GF-D8 (cell line): ENCODE data around the gene ACVR1C.
"Not testable (repeated sequence)": the region's sequence is repeated elsewhere in the genome, so short reads cannot be mapped to it uniquely, and the experiment has no call there.

ENCODE experiments used
- DNase-seq: peaks from one replicate; lab custom pipeline; 2025; lab: John Stamatoyannopoulos, UW

Gene ACVR1C

GRCh38 chr2:157572725-157573124, 55.9 kb downstream of the ACVR1C start:
- no peak for DNase-seq

GRCh38 chr2:157566623-157567022, 62.0 kb downstream of the ACVR1C start:
- DNase-seq, result not testable (repeated sequence)

- not testable (repeated sequence) for DNase-seq
These were observed 62.6 kb downstream of the ACVR1C start for GRCh38 chr2:157566113-157566512.

GRCh38 chr2:157565550-157565949, 63.1 kb downstream of the ACVR1C start:
- no peak for DNase-seq

- DNase-seq, result no peak
These were observed 68.8 kb downstream of the ACVR1C start for GRCh38 chr2:157559890-157560289.

GRCh38 chr2:157559461-157559860, 69.2 kb downstream of the ACVR1C start:
- no peak for DNase-seq

GRCh38 chr2:157559061-157559460, 69.6 kb downstream of the ACVR1C start:
- no peak for DNase-seq

GRCh38 chr2:157557770-157558169, 70.9 kb downstream of the ACVR1C start:
- DNase-seq, result no peak

- DNase-seq, result no peak
These were observed 88.6 kb downstream of the ACVR1C start for GRCh38 chr2:157540102-157540501.

GRCh38 chr2:157538064-157538463, 90.6 kb downstream of the ACVR1C start:
- no peak for DNase-seq

- DNase-seq, result no peak
These were observed 91.8 kb downstream of the ACVR1C start for GRCh38 chr2:157536815-157537214.

- no peak for DNase-seq
These were observed 99.5 kb downstream of the ACVR1C start for GRCh38 chr2:157528963-157529751.

- no peak for DNase-seq
These were observed 102.6 kb downstream of the ACVR1C start for GRCh38 chr2:157526070-157526469.

GRCh38 chr2:157523270-157524247, 105.1 kb downstream of the ACVR1C start:
- DNase-seq, result no peak

GRCh38 chr2:157514966-157515365, 113.7 kb downstream of the ACVR1C start:
- DNase-seq, result not testable (repeated sequence)

GRCh38 chr2:157509744-157510143, 118.9 kb downstream of the ACVR1C start:
- DNase-seq, result no peak

- no peak for DNase-seq
These were observed 120.0 kb downstream of the ACVR1C start for GRCh38 chr2:157508676-157509075.

- no peak for DNase-seq
These were observed 122.1 kb downstream of the ACVR1C start for GRCh38 chr2:157506586-157506985.

GRCh38 chr2:157504623-157505022, 124.0 kb downstream of the ACVR1C start:
- no peak for DNase-seq

- DNase-seq, result no peak
These were observed 127.6 kb downstream of the ACVR1C start for GRCh38 chr2:157501026-157501425.

GRCh38 chr2:157500334-157500733, 128.3 kb downstream of the ACVR1C start:
- DNase-seq, result no peak

- no peak for DNase-seq
These were observed 130.2 kb downstream of the ACVR1C start for GRCh38 chr2:157498483-157498882.
